GM12878 (cell line): ENCODE data around the gene ZNRF3. TPM values are rescaled to one million over a fixed set of nuclear protein-coding genes. Genes with fewer than 3 reads are reported as not detected.

Source experiments
- ATAC-seq: fragments of 200-7000 bp; cut with Tn5 transposase; 3 replicates; pipeline ENCODE4 v1.9.1; 2020; ENCODE audit warnings: mild to moderate bottlenecking, moderate library complexity
- BruUV-seq: library from RNA; stranded (reverse); fragments of 400-500 nt; replicated peaks from 2 replicates; lab custom pipeline; 2021; lab: Mats Ljungman, UMichigan
- CTCF ChIA-PET: fragments of 300-600 bp; sonication (Branson Sonifier 250); formaldehyde crosslinking; extraction: SDS; loops from one replicate; lab custom pipeline; 2021; ENCODE audit warnings: inconsistent platforms; lab: Yijun Ruan, JAX
- POLR2A ChIA-PET: fragments of 350-600 bp; formaldehyde crosslinking; extraction: SDS; loops from one replicate; lab custom pipeline; 2021; ENCODE audit warnings: inconsistent platforms; lab: Charles Lee
- RAD21 ChIA-PET: fragments of 300-600 bp; sonication (Branson Sonifier 250); formaldehyde crosslinking; loops from one replicate; lab custom pipeline; 2023; ENCODE audit warnings: antibody characterized with exemption; ENCODE audit not compliant: unreplicated experiment; lab: Charles Lee
- SMC1A ChIA-PET: fragments of 300-600 bp; sonication (Branson Sonifier 250); formaldehyde crosslinking; loops from one replicate; lab custom pipeline; 2023; ENCODE audit not compliant: unreplicated experiment, uncharacterized antibody; lab: Charles Lee
- DNase-seq: peaks from one replicate; pipeline ENCODE4 v3.0.0-alpha.2; 2011; ENCODE audit warnings: low read depth, low spot score
- FAIRE-seq: peaks from 3 replicates; lab custom pipeline; 2011; peaks lifted over from hg19 to GRCh38; lab: Jason Lieb, UNC
- H2AFZ ChIP-seq: 2 replicates; pipeline ENCODE4 v1.6.0; 2011; ENCODE audit warnings: low read depth, low read length, control low read depth; ENCODE audit not compliant: control insufficient read depth
- H3K27ac ChIP-seq: 2 replicates; pipeline ENCODE4 v1.5.1; 2011; ENCODE audit warnings: control low read depth; ENCODE audit not compliant: control insufficient read depth, insufficient read depth
- H3K27me3 ChIP-seq, 2 experiments: replicated peaks in 1 of 2; 2 replicates each; pipeline versions ENCODE4 v1.6.0 to v1.6.1; 2011; ENCODE audit warnings: low read length in 1 of 2; ENCODE audit not compliant: control insufficient read depth in 2 of 2, insufficient read depth in 2 of 2
- H3K36me3 ChIP-seq, 2 experiments: 2 replicates each; pipeline ENCODE4 v1.5.1; 2011; ENCODE audit warnings: low read length in 1 of 2; ENCODE audit not compliant: control insufficient read depth in 2 of 2, insufficient read depth in 2 of 2
- H3K4me1 ChIP-seq: 2 replicates; pipeline ENCODE4 v1.6.1; 2011; ENCODE audit warnings: mild to moderate bottlenecking, low read length, moderate library complexity, mixed read lengths; ENCODE audit not compliant: control insufficient read depth, insufficient read depth
- H3K4me2 ChIP-seq: 2 replicates; pipeline ENCODE4 v1.6.0; 2011; ENCODE audit warnings: control low read depth; ENCODE audit not compliant: control insufficient read depth, insufficient read depth
- H3K4me3 ChIP-seq: fragments of 200-600 bp; sonication (generic); 2 replicates; pipeline ENCODE4 v1.5.1; 2016
- H3K79me2 ChIP-seq: 2 replicates; pipeline ENCODE4 v1.6.0; 2011; ENCODE audit warnings: low read length; ENCODE audit not compliant: control insufficient read depth, insufficient read depth
- H3K9ac ChIP-seq: 2 replicates; pipeline ENCODE4 v1.8.0; 2011; ENCODE audit warnings: low read length, control low read depth, mixed read lengths; ENCODE audit not compliant: control insufficient read depth, insufficient read depth
- H3K9me3 ChIP-seq: replicated peaks from 3 replicates; pipeline ENCODE4 v1.5.1; 2011; ENCODE audit warnings: mild to moderate bottlenecking, low read length; ENCODE audit not compliant: control insufficient read depth, insufficient read depth
- H4K20me1 ChIP-seq: 2 replicates; pipeline ENCODE4 v1.6.0; 2011; ENCODE audit not compliant: control insufficient read depth, insufficient read depth
- ATF2 ChIP-seq: IDR thresholded peaks from 2 replicates; pipeline ENCODE4 v1.6.1; 2012; ENCODE audit warnings: low read length, inconsistent platforms
- ATF3 ChIP-seq: IDR thresholded peaks from 2 replicates; pipeline ENCODE4 v1.6.1; 2011; ENCODE audit warnings: low read depth, mild to moderate bottlenecking, low read length, moderate library complexity, borderline replicate concordance; ENCODE audit errors: extremely low read depth
- CBFB ChIP-seq: IDR thresholded peaks from 2 replicates; pipeline ENCODE4 v1.6.1; 2016; ENCODE audit warnings: antibody characterized with exemption, low read depth
- CHD1 ChIP-seq: IDR thresholded peaks from 2 replicates; pipeline ENCODE4 v1.6.1; 2012; ENCODE audit warnings: low read depth, low read length, improper control_type of control experiment
- DPF2 ChIP-seq: fragments of 450-650 bp; IDR thresholded peaks from 2 replicates; pipeline ENCODE4 v1.6.1; 2017; ENCODE audit warnings: mild to moderate bottlenecking
- MEF2B ChIP-seq: fragments of 450-650 bp; IDR thresholded peaks from 2 replicates; pipeline ENCODE4 v1.6.1; 2018; ENCODE audit warnings: mild to moderate bottlenecking, moderate library complexity; ENCODE audit not compliant: partially characterized antibody, poor library complexity, severe bottlenecking
- MYB ChIP-seq: fragments of 150-350 bp; IDR thresholded peaks from 2 replicates; pipeline ENCODE4 v1.6.1; 2014; ENCODE audit warnings: mild to moderate bottlenecking, low read depth, low read length, borderline replicate concordance
- POLR2A ChIP-seq: IDR thresholded peaks from 2 replicates; pipeline ENCODE4 v1.6.1; 2011; ENCODE audit warnings: low read depth, mild to moderate bottlenecking, low read length
- REST ChIP-seq: IDR thresholded peaks from 2 replicates; pipeline ENCODE4 v1.6.1; 2012; ENCODE audit warnings: mild to moderate bottlenecking, low read depth, low read length
- SMAD5 ChIP-seq: IDR thresholded peaks from 2 replicates; pipeline ENCODE4 v1.6.1; 2016; ENCODE audit warnings: antibody characterized with exemption, low read depth
- SUPT20H ChIP-seq: IDR thresholded peaks from 2 replicates; pipeline ENCODE4 v1.6.1; 2011; ENCODE audit warnings: low read depth, mild to moderate bottlenecking, low read length, moderate library complexity, borderline replicate concordance; ENCODE audit not compliant: control insufficient read depth
- TAF1 ChIP-seq: IDR thresholded peaks from 2 replicates; pipeline ENCODE4 v1.6.1; 2011; ENCODE audit warnings: mild to moderate bottlenecking, low read depth, low read length, borderline replicate concordance
- TARDBP ChIP-seq: IDR thresholded peaks from 2 replicates; pipeline ENCODE4 v1.6.1; 2016; ENCODE audit warnings: borderline replicate concordance
- TCF7 ChIP-seq: IDR thresholded peaks from 2 replicates; pipeline ENCODE4 v1.6.1; 2014; ENCODE audit warnings: antibody characterized with exemption, borderline replicate concordance
- WGBS: methylation state at CpG from one replicate; pipeline ENCODE4 v1.1.6; 2016; ENCODE audit warnings: low lambda C conversion rate; ENCODE audit not compliant: insufficient replicate concordance, insufficient coverage; ENCODE audit errors: missing lambda C conversion rate; 5-methylcytosine and 5-hydroxymethylcytosine counted together
- in situ Hi-C: fragments of 300-500 bp; cut with MboI; formaldehyde crosslinking; loops from 9 replicates; pipeline ENCODE4 v1.14.3; 2018; ENCODE audit warnings: mixed read lengths
- intact Hi-C: fragments of 100-400 bp; cut with micrococcal nuclease; formaldehyde crosslinking; loops from one replicate; pipeline ENCODE4 v1.14.2; 2022; ENCODE audit not compliant: unreplicated experiment
- polyA plus RNA-seq, 11 experiments: library from polyadenylated mRNA; depleted of rRNA in 4 of 11; unstranded in 6 of 11; stranded (reverse) in 5 of 11; fragments of >200 nt; fragmentation: Nextera tagmentation in 4 of 11; fragmentation: Illumina TruSeq in 1 of 11; extraction: Ambion mirVana in 4 of 11; extraction: Trizol in 1 of 11; gene quantifications; 1 replicate in 1 of 11; 2 replicates in 10 of 11; pipeline versions ENCODE4 v1.2.1 to v1.2.3, GENCODE V29; 2011 to 2016; ENCODE audit warnings: inconsistent platforms in 2 of 11, missing spikeins in 2 of 11, low read depth in 1 of 11
- total RNA-seq, 4 experiments: library from RNA; depleted of rRNA in 3 of 4; stranded (reverse); fragments of >200 nt in 3 of 4; fragmentation: Illumina TruSeq in 1 of 4; extraction: Trizol in 1 of 4; gene quantifications; 2 replicates each; pipeline versions ENCODE4 v1.2.1 to v1.2.3, GENCODE V29; 2013 to 2021
- TF ChIP-seq, protein P1 (sequence below): fragments of 450-650 bp; IDR thresholded peaks from 2 replicates; pipeline ENCODE4 v1.6.1; 2016; ENCODE audit warnings: mild to moderate bottlenecking
- TF ChIP-seq, protein P2 (sequence below): IDR thresholded peaks from 2 replicates; pipeline ENCODE4 v1.6.1; 2011; ENCODE audit warnings: borderline replicate concordance, low read depth, mild to moderate bottlenecking, moderate library complexity, mixed read lengths, low read length; ENCODE audit not compliant: insufficient read depth; ENCODE audit errors: extremely low read length

The ZNRF3 gene
- total and polyA plus RNA-seq, 10 of the 15 experiments (the other 5 are each of a cell fraction or from before 2014, with no cell fraction given) = 0.05 to 2.4 (median 0.46) TPM

DNA sequence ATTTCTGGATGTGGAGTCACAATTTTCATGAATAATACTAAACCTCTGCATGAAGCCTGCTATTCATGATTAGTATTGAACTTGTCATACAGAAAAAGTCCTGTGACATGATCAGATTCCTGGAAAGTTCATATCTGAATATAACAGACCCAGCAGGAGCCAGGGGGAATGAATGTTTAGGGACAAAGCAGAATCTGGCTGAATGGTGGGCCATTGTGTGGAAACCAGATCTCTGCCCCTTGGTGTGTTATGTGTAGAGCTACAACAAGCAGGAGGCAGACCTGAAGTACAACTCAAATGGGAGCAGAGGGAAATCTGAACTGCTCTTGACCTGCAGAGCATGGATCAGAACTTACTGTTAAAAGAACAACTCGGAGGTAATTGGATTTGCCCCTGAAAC lies 219.7 kb downstream of the ZNRF3 start:
- ATAC-seq (no peak), FAIRE-seq (no peak), DNase-seq (no peak)
- RAD21 ChIA-PET = interaction anchor here (1.1 kb wide), 1 partner anchor 51 kb away, joined by 3 read pairs; no protein-coding TSS in a partner anchor
- no TSS peak for BruUV-seq
- no peak overlapping the region for H3K4me3 ChIP-seq
- H3K4me2 ChIP-seq = no peak overlapping the region
- no peak overlapping the region for H3K9ac ChIP-seq
- TF ChIP-seq SUPT20H (no peak), TARDBP (no peak), MYB (no peak), POLR2A (no peak), MEF2B (no peak), REST (no peak), ATF2 (no peak), TCF7 (no peak), ATF3 (no peak), SMAD5 (no peak), TAF1 (no peak), CHD1 (no peak), DPF2 (no peak), CBFB (no peak)
- TF ChIP-seq, protein P1, sequence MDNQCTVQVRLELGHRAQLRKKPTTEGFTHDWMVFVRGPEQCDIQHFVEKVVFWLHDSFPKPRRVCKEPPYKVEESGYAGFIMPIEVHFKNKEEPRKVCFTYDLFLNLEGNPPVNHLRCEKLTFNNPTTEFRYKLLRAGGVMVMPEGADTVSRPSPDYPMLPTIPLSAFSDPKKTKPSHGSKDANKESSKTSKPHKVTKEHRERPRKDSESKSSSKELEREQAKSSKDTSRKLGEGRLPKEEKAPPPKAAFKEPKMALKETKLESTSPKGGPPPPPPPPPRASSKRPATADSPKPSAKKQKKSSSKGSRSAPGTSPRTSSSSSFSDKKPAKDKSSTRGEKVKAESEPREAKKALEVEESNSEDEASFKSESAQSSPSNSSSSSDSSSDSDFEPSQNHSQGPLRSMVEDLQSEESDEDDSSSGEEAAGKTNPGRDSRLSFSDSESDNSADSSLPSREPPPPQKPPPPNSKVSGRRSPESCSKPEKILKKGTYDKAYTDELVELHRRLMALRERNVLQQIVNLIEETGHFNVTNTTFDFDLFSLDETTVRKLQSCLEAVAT = no peak
- TF ChIP-seq, protein P2, sequence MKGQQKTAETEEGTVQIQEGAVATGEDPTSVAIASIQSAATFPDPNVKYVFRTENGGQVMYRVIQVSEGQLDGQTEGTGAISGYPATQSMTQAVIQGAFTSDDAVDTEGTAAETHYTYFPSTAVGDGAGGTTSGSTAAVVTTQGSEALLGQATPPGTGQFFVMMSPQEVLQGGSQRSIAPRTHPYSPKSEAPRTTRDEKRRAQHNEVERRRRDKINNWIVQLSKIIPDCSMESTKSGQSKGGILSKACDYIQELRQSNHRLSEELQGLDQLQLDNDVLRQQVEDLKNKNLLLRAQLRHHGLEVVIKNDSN = no peak
- no peak overlapping the region for H3K27ac ChIP-seq
- H3K36me3 ChIP-seq = no peaks in the 10 kb centered on the region
- CTCF ChIA-PET = interaction anchor here (1.2 kb wide), 1 partner anchor 12 kb away, joined by 3 read pairs; no protein-coding TSS in a partner anchor
- H3K9me3 ChIP-seq = no peaks in the 10 kb centered on the region
- SMC1A ChIA-PET = no interaction called here
- H3K4me1 ChIP-seq = no peaks in the 10 kb centered on the region
- POLR2A ChIA-PET = no interaction called here
- intact Hi-C loops = no loop called here
- in situ Hi-C loops = no loop called here
- WGBS = 0% methylated on average over 1 of the region's 1 CpG
- H2AFZ ChIP-seq = no peak overlapping the region
- no peaks in the 10 kb centered on the region; the same call in 1 of the 2 replicates for H4K20me1 ChIP-seq
- no peaks in the 10 kb centered on the region for H3K79me2 ChIP-seq
- H3K27me3 ChIP-seq = no peaks in the 10 kb centered on the region
